ENCODE data around the gene DHX40.

The DHX40 gene

GRCh38 chr17:59631276-59631675 lies 65.9 kb downstream of the DHX40 start:
- no peak overlapping the region for H3K4me3 ChIP-seq (ENCODE audit: low read depth, low read length)
- TF ChIP-seq, protein P1, sequence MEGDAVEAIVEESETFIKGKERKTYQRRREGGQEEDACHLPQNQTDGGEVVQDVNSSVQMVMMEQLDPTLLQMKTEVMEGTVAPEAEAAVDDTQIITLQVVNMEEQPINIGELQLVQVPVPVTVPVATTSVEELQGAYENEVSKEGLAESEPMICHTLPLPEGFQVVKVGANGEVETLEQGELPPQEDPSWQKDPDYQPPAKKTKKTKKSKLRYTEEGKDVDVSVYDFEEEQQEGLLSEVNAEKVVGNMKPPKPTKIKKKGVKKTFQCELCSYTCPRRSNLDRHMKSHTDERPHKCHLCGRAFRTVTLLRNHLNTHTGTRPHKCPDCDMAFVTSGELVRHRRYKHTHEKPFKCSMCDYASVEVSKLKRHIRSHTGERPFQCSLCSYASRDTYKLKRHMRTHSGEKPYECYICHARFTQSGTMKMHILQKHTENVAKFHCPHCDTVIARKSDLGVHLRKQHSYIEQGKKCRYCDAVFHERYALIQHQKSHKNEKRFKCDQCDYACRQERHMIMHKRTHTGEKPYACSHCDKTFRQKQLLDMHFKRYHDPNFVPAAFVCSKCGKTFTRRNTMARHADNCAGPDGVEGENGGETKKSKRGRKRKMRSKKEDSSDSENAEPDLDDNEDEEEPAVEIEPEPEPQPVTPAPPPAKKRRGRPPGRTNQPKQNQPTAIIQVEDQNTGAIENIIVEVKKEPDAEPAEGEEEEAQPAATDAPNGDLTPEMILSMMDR (IDR thresholded peaks at IDR 0.05; ENCODE audit: low read depth, low read length) = no peak

- H3K4me3 ChIP-seq (ENCODE audit: low read depth, low read length) = no peak overlapping the region
- TF ChIP-seq, protein P1 (IDR thresholded peaks at IDR 0.05; ENCODE audit: low read depth, low read length) = no peak
These were observed 67.0 kb downstream of the DHX40 start for GRCh38 chr17:59632398-59632797.

DNA sequence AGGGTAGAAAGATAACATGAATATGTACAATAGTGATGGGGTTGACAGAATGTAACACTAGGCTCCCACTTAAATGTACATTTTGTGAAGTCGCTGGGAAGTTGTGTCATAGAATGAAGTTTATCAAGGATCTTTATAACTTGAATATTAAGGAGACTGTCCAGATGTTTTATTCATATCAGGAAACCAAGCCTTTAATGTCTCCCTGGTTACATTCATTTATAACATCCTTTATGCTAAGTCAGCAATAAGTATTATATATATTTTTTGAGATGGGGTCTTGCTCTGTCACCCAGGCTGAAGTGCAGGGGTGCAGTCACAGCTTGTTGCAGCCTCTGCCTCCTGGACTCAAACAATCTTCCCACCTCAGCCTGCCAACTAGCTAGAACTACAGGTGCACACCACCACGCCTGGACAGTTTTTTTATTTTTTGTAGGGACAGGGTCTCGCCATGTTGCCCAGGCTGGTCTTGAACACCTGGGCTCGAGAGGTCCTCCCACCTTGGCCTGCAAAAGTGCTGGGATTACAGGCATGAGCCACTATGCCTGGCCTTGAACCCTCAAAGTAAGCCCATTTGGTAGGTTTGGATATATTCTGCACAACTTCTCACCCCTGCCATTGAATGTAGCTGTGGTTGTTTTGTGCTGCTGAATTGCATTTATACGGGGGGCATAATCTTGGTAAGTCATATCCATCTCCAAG lies 68.4 kb downstream of the DHX40 start:
- H3K4me3 ChIP-seq (ENCODE audit: low read depth, low read length) = no peak overlapping the region
- TF ChIP-seq, protein P1 (IDR thresholded peaks at IDR 0.05; ENCODE audit: low read depth, low read length) = no peak

DNA sequence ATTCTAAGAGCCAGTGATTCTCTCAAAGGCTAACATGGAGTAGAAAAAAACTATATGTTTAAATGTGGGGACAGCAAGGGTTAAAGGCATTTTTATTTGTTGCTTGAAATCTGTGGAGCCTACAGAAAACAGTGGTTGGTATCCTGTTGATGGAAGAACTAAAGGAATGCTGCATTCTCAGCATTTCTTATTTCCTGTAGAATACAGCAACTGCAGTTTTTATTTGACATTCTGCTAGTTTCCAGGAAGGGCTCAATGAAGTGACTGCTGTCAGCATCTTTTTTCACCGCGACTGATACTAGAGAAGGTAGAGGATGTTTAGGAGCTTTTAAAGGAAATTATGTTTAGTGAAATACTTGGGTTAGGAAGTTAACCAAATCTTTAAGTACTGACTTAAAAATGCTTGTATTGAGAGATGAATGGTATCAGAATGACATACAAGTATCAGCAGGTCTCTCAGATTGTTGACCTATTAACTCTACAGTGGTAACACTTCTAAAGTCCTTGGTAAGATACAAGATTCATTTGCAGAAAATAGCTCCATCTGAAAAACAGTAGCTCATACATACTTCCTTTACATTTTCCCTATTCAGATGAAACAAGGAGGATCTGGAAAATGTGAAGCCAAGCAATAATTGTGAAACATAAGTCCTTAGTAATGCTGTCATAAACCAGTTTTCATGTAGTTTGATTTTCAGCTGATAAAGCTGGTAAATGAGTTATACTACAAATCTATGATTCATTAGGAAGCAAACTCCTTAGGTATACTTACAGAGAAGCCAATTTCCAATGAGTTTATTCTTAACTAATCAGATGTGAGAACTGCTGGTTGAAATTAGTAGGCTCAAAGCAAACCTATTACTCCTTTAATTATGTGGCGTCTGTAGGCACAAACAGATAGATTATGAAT lies 69.5 kb downstream of the DHX40 start:
- H3K4me3 ChIP-seq (ENCODE audit: low read depth, low read length) = no peak overlapping the region
- TF ChIP-seq, protein P1 (IDR thresholded peaks at IDR 0.05; ENCODE audit: low read depth, low read length) = no peak

- H3K4me3 ChIP-seq (ENCODE audit: low read depth, low read length) = no peak overlapping the region
- TF ChIP-seq, protein P1 (IDR thresholded peaks at IDR 0.05; ENCODE audit: low read depth, low read length) = no peak
These were observed 72.4 kb downstream of the DHX40 start for GRCh38 chr17:59637611-59638310.

DNA sequence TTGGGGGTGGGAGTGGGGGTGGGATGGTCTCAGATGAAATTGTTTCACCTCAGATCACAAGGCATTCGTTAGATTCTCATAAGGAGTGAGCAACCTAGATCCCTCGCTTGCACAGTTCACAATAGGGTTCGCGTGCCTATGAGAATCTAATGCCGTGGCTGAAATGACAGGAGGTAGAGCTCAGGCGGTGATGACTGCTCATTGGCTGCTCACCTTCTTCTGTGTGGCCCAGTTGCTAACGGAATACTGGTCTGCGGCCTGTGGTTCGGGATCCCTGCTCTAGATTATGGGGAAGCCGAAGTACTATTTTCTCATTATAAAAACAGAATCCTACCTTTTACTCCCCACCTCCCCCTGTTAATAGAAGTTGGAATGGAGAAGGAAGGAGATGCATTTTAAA lies 73.1 kb downstream of the DHX40 start:
- no peak overlapping the region for H3K4me3 ChIP-seq (ENCODE audit: low read depth, low read length)
- TF ChIP-seq, protein P1 (IDR thresholded peaks at IDR 0.05; ENCODE audit: low read depth, low read length) = no peak

Measured in WI38 (cell line).